NCI-H748 (cell line): ENCODE measurements around the gene TSPAN10.

ENCODE experiments used
- DNase-seq: peaks from one replicate; lab custom pipeline; 2025; ENCODE audit not compliant: unreplicated experiment; lab: John Stamatoyannopoulos, UW

Gene TSPAN10

DNA sequence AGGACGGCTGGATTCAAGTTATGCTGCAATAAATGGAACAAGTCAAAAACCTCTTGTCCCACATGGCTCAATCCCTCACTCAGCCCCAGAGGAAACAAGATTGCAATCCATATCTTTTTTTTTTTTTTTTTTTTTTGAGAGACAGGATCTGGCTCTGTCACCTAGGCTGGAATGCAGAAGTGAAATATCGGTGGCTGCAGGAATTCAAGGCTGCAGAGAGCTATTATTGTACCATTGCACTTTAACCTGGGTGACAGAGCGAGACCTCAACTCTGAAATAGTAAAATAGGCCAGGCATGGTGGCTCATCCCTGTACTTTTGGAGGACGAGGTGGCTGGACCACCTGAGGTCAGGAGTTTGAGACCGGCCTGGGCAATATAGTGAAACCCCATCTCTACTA lies 22.0 kb downstream of the TSPAN10 start:
- no peak for DNase-seq

DNA sequence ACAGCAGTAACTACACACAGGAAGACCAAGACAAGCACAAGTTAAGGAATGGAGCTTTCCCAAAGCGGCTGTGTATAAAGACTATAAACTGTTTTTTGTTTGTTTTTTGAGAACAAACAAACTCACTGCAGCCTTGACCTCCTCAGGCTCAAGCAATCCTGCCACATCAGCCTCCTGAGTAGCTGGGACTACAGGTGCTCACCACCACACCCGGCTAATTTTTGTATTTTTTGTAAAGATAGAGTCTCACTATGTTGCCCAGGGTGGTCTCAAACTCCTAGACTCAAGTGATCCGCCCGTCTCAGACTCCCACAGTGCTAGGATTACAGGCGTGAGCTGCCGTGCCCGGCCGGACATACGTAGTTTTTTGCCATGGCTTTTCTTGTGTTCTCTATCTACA lies 23.4 kb downstream of the TSPAN10 start:
- DNase-seq = no peak

DNA sequence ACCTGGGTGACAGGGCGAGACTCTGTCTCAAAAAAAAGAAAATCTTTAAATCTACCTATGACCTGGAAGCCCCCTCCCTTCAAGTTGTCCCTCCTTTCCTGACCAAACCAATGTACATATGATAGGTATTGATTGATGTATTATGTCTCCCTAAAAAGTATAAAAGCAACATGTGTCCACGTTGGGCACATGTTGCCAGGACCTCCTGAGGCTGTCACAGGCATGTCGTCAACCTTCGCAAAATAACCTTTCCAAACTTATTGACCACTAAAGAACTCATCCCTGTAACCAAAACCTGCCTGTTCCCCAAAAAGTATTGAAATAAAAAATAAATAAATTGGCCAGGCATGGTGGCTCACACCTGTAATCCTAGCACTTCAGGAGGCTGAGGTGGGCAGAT lies 25.0 kb downstream of the TSPAN10 start:
- DNase-seq = no peak

DNA sequence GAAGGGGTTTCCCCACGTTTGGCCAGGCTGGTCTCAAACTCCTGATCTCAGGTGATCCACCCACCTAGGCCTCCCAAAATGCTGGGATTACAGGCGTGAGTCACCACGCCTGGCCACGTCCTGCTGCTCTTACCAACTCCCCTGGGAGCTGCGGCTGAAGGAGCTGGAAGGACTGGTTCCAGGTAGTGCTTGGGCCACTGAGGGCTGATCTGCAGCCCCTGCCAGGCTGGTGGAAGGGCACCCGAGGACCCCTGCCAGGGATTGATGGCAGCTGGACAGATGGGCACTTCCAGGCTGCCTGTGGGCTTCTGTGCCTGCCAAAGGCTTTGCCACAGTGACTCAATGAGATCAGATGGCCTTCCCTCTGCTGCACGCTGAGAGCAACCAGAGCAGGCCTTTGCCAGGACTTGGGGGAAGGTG lies 27.1 kb downstream of the TSPAN10 start:
- DNase-seq = no peak

DNA sequence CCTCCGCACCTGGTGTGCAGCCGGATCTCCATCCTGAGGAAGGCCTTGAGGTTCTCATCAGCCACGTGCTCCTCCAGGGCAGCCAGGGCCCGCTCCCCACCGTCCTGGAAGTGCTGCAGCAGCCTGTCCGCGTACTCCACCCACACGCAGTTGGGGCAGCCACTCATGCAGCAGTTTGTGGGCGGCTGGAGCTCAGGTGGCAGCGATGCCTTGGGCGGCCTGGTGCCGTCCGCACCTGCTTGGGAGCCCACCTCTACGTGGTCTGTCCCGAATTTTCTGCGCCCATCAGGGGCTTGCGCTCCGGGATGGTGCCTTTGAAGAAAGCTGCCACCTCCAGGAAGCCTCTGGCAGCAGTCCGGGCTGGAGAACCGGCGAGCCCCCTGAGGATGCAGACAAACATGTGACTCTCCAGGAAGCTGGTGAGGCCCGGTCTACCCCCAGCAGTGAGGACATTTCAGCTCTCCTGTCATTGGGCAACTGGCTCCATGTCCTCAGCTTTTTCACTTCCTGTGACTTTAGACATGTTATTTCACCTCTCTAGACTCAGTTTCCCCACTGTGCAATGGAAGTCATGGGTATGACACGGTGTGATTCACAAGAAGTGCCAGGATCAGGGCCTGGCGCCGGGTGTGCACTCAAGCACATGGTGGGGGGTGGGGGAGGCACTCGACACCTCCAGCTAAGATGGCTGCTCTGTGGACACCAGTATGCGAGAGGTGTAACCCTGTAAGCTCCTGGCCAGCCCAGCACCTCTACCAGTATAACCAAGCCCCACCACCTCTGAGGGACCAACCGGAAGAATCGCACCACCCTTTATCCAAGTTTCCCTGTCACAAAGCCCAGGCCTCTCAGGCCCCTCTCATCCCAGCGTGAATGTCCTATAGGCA lies 28.5 kb downstream of the TSPAN10 start:
- DNase-seq = peak; percentile 49

DNA sequence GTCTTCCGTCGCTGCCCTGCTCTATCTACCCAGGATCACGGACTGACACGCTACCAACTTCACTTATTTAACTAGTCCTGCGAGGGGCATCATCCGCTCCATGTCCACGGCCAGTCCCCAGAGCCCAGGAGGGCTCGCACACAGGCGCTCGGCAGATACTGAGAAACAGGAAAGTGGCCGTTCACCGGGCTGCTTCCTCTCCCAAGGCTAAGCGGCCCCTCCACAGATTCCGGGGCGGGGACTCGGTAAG lies 29.0 kb downstream of the TSPAN10 start:
- DNase-seq = peak; percentile 72

DNA sequence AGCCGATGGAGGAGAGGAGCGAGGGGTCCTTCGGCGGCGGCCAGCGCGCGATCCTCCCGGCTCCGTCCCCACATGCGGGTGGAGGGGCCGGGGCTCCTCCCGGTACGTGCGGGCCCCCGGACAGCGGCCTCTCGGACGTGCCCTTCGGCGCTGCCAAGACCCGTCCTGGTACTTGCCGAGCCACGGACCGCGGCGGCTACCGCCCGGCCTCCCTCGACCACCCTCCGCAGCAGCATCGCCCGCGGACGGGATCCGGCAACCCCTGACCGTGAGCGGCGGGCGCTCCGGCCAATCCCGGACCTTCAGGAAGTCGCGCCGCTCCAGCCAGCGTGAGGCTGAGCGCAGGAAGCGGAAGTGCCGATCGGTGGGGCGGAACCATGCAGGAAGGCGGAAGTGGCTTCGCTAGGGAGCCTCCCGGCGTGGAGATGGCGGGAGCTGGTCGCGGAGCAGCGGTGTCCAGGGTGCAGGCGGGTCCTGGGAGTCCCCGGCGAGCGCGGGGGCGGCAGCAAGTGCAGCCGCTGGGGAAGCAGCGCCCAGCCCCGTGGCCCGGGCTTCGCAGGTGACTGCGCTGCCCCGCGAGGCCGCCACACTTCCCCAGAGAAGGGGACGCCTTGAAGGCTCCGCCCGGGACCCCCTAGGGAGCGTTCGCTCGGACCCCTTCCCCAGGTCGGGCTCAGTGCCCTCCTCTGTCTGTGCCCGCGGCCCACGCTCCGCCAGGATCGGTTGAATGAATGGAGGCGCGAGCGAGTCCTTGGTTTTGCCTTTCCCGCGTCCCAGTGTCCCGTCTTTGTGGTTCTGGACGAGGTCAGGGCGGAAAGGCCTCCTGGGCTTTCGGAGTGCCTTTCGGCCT lies 29.6 kb downstream of the TSPAN10 start, which contains the start of the genes CCDC137 and OXLD1:
Gene CCDC137 (plus strand): TSS at position 396 of the 850 bp plus-strand sequence. CDS start 30 bp downstream, at position 426.
Gene OXLD1 (minus strand): TSS at position 264 of the 850 bp plus-strand sequence. CDS start 28 bp downstream, at position 236.
- DNase-seq = peak; percentile 98

DNA sequence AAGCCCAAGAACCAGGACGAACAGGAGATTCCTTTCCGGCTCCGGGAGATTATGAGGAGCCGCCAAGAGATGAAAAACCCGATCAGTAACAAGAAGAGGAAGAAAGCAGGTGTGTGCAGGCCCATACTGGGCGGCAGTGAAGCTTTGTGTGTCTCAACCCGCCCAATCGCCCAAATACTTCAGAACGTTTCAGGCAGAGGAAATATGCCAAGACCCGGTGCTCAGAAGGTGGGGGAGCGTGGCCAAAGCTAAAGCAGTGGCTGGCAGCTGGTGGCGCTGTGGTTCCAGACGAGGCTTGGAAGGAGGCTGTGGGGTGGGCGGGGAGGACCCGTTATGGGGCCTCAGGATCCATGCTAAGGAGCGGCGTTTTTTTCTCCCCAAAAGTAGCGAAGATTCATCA lies 30.8 kb downstream of the TSPAN10 start:
- DNase-seq = no peak

DNA sequence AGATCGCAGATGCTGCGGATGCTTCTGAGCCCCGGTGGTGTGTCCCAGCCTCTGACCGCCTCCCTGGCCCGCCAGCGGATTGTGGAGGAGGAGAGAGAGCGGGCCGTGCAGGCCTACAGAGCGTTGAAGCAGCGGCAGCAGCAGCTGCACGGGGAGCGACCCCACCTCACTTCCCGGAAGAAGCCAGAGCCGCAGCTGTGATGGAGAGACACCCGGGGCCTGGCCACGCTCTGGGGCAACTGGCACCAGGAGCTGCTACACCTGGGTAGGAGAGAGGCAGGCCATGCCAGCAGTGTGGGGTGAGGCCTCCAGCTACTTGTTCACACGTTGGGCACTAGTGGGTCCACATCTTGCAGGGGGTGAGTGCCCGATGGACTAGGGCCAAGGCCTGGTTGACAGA lies 35.5 kb downstream of the TSPAN10 start:
- no peak for DNase-seq

DNA sequence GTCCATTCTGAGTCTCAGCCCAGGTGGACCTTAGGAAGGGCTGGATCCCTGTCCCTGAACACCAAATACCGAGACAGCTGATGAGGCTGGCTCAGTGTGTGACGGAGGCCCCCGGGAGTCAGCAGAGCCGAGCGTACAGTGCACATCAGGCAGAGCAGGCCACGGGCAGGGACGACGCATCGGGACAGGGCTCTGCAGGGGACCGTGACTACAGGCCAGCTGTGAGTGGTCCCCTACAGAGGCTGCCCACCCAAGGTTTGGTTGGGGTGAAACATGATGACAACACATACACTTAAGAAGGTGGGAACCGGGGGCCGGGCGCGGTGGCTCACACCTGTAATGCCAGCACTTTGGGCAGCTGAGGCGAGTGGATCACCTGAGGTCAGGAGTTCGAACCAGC lies 36.0 kb downstream of the TSPAN10 start:
- DNase-seq = no peak

DNA sequence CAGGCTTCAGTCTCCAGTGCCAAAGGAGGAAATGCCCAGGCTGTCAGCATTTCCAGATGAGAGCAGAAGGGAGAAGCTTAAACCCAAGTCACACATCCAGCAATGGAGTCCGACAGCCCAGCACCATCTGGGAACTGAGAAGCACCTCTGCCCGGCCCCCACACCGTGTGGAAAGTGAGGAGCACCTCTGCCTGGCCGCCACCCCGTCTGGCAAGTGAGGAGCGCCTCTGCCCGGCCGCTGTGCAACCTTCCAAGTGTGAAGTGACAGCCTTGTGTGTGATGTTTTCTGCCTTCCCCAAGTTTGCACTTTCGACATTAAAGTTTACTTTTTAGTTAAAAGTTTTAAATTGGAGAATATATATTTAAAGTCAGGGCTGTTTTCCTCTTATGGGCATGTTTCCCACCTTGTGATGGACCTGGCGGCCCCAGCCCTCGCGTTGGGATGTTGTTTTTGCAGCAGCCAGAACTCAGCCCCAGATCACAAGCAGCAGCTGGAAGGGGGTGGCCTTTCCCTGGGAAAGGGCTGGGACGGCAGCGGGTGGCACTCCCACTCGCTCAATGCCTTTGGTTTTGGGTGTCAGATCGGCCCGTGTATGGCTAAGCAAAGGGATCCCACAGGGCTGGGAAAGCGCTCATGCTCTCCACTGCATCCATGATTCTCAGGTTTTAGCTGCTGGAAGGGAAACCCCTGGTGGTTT lies 36.7 kb downstream of the TSPAN10 start:
- DNase-seq = no peak

DNA sequence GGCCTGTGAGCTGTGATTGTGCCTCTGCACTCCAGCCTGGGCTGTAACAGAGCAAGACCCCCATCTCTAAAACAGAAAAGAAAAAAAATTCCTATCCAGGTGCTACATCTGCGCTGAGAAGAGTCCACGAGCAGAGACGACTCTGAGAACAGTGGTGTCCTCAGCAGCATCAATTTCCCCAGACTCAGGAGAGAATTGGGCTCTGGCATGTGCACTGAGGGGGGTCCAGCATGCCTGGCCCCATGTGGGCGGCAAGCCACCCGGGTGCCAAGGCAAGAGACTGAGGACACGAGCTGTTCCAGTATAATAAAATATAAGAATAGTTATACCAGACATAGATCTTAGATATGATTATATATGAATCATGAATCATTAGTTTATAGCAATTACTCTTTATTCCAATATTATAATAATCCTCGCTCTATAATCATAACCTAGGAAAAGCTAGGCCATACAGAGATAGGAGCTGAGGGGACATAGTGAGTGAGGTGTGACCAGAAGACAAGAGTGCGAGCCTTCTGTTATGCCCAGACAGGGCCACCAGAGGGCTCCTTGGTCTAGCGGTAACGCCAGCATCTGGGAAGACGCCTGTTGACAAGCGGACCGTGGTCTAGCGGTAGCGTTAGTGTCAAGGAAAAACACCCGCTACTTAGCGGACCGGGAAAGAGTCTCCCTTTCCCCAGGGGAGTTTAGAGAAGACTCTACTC lies 38.7 kb downstream of the TSPAN10 start:
- DNase-seq = peak; percentile 35

DNA sequence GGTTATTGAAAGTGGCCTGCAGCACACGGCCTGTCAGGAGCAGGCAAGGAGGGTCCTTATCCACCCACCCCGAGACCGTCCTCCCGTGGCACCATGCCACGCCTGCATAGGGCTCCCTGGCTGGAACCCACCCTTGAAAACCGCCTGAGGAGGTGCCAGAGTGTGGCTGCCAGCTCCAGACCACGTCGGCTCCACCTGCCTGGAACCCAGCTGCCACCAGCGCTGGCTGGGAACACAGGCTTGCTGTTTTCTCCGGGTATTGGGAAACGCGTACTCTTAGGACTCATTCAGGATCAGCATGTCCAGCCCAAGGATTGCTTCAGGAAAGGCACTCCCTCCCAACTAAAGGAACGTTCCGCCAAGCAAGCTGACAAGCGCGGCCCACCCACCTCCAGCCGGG lies 39.9 kb downstream of the TSPAN10 start:
- no peak for DNase-seq

DNA sequence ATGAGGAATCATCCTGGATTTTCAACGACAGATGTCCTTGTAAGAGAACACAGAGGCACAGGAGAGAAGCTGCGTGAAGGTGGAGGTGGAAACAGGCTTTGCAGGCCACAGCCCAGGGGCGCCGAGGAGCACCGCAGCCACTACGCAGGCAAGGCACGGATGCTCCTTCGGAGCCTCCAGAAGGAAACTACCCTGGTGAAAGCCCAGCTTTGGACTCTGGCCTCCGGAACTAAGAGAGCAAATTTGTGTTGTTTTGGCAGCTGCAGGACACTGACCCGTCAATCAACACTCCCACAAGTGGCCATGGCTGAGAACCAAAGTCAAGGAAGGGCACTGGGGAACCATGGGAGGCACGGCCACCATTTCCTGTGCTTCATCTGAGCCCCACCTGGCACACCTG lies 43.2 kb downstream of the TSPAN10 start:
- DNase-seq = no peak

DNA sequence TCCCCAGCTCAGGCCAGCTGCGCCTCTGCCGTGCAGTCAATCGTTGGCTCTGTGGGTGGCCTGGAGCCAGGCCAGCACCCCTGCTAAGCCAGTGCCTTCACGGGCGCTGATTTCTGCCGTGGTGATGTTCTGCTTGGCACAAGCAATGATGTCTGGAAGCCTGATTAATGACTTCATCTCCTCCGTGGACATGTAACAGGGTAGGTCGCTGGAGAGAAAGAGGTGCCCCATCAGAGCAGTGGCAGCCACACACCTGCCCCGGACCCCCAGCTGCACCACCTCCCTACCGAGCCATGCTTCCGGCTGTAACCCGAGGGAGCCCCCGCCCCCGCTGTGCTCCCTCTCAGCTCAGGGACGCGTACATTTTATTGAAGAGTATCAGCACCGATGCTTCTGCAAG lies 44.7 kb downstream of the TSPAN10 start:
- no peak for DNase-seq

DNA sequence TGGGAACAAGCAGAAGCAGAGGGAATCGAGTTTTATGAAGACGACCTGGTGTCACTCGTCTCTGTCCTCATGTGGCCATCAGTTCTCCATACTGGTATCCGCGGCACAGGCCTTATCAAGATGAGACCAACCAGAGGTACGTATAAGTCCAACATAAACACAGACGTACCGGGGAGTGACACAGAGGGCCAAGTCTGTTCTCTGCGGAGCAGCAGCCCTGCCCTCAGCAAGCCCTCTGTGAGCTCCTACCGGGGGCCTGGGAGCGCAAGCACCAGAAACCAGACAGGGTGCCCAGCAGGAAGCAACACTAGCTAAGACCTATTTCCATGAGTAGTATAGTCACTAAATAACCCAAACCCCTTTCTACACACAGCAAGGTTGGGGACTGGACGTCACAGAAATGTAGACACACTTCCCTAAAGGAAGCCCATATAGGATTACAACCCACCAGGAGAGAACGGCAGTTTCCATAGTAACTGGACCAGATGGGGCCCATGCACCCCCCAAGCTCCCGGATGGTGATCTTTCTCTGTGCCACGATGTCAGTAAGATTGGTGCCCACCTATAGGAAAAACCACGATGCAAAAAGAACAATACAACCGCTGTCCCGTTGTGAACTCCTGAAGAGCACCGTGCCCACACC lies 45.7 kb downstream of the TSPAN10 start:
- peak; percentile 31 for DNase-seq

DNA sequence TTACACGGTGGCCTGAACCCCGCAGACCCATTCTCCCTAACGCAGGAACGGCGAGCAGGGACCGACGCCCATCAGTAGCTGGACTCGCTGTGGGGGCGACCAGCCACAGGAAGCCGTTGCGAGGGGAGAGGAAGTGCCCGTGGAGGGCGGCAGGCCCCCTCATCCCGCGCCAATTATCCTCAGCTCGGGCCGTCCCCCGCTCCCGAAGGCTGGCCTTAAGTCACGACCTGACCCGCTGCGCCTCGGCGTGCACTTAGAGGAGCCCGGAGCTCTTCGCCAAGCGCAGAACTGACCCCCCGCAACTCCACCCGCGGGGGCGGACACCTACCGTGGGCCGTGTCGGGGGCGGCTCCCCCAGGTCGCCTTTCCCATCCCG lies 46.2 kb downstream of the TSPAN10 start:
- peak; percentile 65 for DNase-seq

DNA sequence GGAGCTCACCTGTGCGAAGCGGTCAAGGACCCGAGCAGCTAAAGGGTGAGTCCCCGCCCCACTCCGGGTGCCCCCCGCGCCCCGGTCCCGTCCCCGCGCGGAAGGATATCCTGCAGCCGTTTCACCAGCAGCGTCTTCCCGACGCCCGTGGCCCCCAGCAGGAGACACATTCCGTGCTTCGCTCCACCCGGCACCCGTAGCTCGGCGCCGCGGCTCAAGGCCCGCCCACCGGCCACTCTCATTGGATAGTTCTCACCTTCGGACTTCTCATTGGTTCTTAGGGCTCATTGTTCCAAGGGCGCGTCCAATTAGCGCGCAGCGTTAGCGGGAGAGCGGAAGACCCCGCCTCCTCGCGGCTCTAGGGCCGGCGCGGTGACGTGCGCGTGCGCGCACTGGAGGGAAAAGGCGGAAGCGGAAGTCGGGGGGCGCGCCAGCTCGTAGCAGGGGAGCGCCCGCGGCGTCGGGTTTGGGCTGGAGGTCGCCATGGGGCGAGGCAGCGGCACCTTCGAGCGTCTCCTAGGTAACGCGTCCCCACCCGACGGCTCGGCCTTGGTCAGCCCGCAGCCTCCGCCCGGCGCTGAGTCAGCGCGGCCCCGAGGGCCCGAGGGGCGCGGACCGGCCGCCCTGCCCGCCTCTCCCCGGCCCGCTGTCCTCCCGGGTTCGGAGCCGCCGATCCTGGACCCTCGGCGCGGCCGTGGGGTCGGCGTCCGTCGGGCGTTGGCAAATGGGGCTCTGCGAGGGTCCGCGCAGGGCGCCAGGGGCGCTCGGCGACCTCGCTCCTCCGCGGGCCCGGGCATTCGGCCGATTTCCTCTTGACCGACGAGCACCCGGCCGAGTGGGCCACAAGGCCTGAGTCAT lies 46.8 kb downstream of the TSPAN10 start, which contains the start of the genes ARL16 and HGS:
Gene ARL16 (minus strand): TSS at position 214 of the 858 bp plus-strand sequence. CDS start 44 bp downstream, at position 170.
Gene HGS (plus strand): TSS at position 428 of the 858 bp plus-strand sequence. CDS start 56 bp downstream, at position 484.
- peak; percentile 100 for DNase-seq

DNA sequence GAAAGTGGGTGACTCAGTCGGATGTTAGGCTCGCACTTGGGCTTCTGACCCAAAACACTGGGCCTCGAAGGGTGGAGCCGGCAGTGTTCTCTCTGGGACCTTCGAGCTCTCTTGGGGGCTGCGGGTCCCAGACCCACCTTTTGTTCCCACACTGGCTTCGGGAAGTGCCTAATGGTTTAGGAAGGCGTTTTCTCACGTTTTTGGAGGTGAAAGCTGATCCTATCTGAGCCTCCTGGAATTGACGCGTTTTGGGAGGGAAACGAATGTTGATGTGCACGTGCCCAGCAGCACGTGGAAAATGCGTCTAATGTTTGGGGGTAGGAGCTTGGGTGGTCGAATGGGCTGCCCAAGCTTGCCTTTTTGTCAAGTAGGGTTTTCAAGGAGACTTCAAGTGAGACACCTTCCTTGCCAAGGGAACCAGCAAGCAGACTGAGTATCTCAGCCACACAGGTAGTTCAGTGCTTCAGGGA lies 47.5 kb downstream of the TSPAN10 start:
- DNase-seq = no peak
